AG09319 (cell line): Measurements from ENCODE around the gene RIPOR2.
A peak's percentile ranks its signal among the peaks of the same experiment; 100 is the strongest.

Experiments used
- DNase-seq: peaks from one replicate; pipeline ENCODE4 v3.0.0-alpha.2; 2010; ENCODE audit warnings: low read depth; ENCODE audit errors: extremely low read depth
- CTCF ChIP-seq: IDR thresholded peaks from 2 replicates; pipeline ENCODE4 v1.5.1; 2011; ENCODE audit warnings: low read depth, mild to moderate bottlenecking, inconsistent platforms, low read length, moderate library complexity

Gene RIPOR2

GRCh38 chr6:24832794-24833193 is 103.0 kb downstream of the RIPOR2 start:
- no peak for TF ChIP-seq CTCF
- DNase-seq, result no peak

- DNase-seq, result peak; percentile 24
- no peak for TF ChIP-seq CTCF
Observed at GRCh38 chr6:24831771-24832716, 103.7 kb downstream of the RIPOR2 start.

GRCh38 chr6:24829657-24830056 is 106.1 kb downstream of the RIPOR2 start:
- DNase-seq, result no peak
- TF ChIP-seq CTCF, result no peak

GRCh38 chr6:24827970-24828369 is 107.8 kb downstream of the RIPOR2 start:
- DNase-seq, result no peak
- TF ChIP-seq CTCF, result no peak

- no peak for DNase-seq
- no peak for TF ChIP-seq CTCF
Observed at GRCh38 chr6:24827162-24827561, 108.6 kb downstream of the RIPOR2 start.

GRCh38 chr6:24825130-24825630 is 110.6 kb downstream of the RIPOR2 start:
- no peak for DNase-seq
- TF ChIP-seq CTCF, result no peak

- no peak for DNase-seq
- no peak for TF ChIP-seq CTCF
Observed at GRCh38 chr6:24824142-24824938, 111.4 kb downstream of the RIPOR2 start.
